Endothelial cell of umbilical vein (primary cell): ENCODE data around the gene MORN3. TPM values are rescaled to one million over a fixed set of nuclear protein-coding genes. Genes with fewer than 3 reads are reported as not detected.

ENCODE experiments used
- BruUV-seq: library from RNA; stranded (reverse); fragments of 400-500 nt; replicated peaks from 2 replicates; lab custom pipeline; 2021; lab: Mats Ljungman, UMichigan
- CTCF ChIA-PET: fragments of 300-600, 350-600 bp; sonication (Branson Sonifier 250); formaldehyde crosslinking; loops from one replicate; lab custom pipeline; 2021; ENCODE audit warnings: antibody characterized with exemption, inconsistent platforms; lab: Charles Lee
- POLR2A ChIA-PET: fragments of 300-600, 350-600 bp; sonication (Branson Sonifier 250); formaldehyde crosslinking; loops from one replicate; lab custom pipeline; 2021; ENCODE audit warnings: antibody characterized with exemption, inconsistent platforms; lab: Charles Lee
- DNase-seq: peaks from one replicate; pipeline ENCODE4 v3.0.0-alpha.2; 2011; ENCODE audit warnings: low read depth, low spot score
- FAIRE-seq: peaks from 2 replicates; lab custom pipeline; 2011; peaks lifted over from hg19 to GRCh38; lab: Jason Lieb, UNC
- H2AFZ ChIP-seq: 2 replicates; pipeline ENCODE4 v1.6.0; 2012; ENCODE audit warnings: low read depth, low read length, control low read depth, inconsistent platforms
- H3K27ac ChIP-seq: 2 replicates; pipeline ENCODE4 v1.5.1; 2011; ENCODE audit warnings: low read depth, mild to moderate bottlenecking, control low read depth, low read length, moderate library complexity; ENCODE audit not compliant: insufficient read depth
- H3K27me3 ChIP-seq, 2 experiments: 2 replicates each; pipeline versions ENCODE4 v1.6.0 to v1.6.1; 2011; ENCODE audit warnings: low read length in 2 of 2, mixed read lengths in 1 of 2; ENCODE audit not compliant: control insufficient read depth in 2 of 2, insufficient read depth in 2 of 2
- H3K36me3 ChIP-seq, 2 experiments: 2 replicates in 1 of 2; 3 replicates in 1 of 2; pipeline ENCODE4 v1.5.1; 2011; ENCODE audit warnings: low read length in 2 of 2, mild to moderate bottlenecking in 1 of 2, moderate library complexity in 1 of 2; ENCODE audit not compliant: control insufficient read depth in 2 of 2, insufficient read depth in 2 of 2; ENCODE audit errors: extremely low read depth in 1 of 2
- H3K4me1 ChIP-seq: 3 replicates; pipeline ENCODE4 v1.5.1; 2011; ENCODE audit warnings: mild to moderate bottlenecking, low read length; ENCODE audit not compliant: control insufficient read depth, insufficient read depth; ENCODE audit errors: extremely low read depth
- H3K4me2 ChIP-seq: 2 replicates; pipeline ENCODE4 v1.6.1; 2011; ENCODE audit warnings: low read length, control low read depth, mixed read lengths; ENCODE audit not compliant: insufficient read depth
- H3K4me3 ChIP-seq, 3 experiments: fragments of 200-600 bp in 1 of 3; sonication (generic), shearing (Covaris generic) in 1 of 3; replicated peaks in 1 of 3; 2 replicates each; pipeline ENCODE4 v1.5.1; 2011 to 2016; ENCODE audit warnings: control low read depth in 3 of 3, low read length in 3 of 3, mild to moderate bottlenecking in 2 of 3, inconsistent platforms in 1 of 3, low read depth in 1 of 3, moderate library complexity in 1 of 3; ENCODE audit not compliant: insufficient read depth in 1 of 3
- H3K79me2 ChIP-seq: 2 replicates; pipeline ENCODE4 v1.6.0; 2012; ENCODE audit warnings: low read length, inconsistent platforms; ENCODE audit not compliant: control insufficient read depth, insufficient read depth
- H3K9ac ChIP-seq: replicated peaks from 2 replicates; pipeline ENCODE3; 2011; ENCODE audit warnings: low read length, control low read depth; ENCODE audit not compliant: insufficient read depth; ENCODE audit errors: extremely low read depth
- H3K9me1 ChIP-seq: replicated peaks from 3 replicates; pipeline ENCODE4 v1.6.0; 2011; ENCODE audit warnings: mild to moderate bottlenecking, low read length; ENCODE audit not compliant: control insufficient read depth, insufficient read depth; ENCODE audit errors: extremely low read depth
- H3K9me3 ChIP-seq: replicated peaks from 2 replicates; pipeline ENCODE4 v1.5.1; 2012; ENCODE audit warnings: low read length, inconsistent platforms; ENCODE audit not compliant: control insufficient read depth, insufficient read depth
- H4K20me1 ChIP-seq: replicated peaks from 2 replicates; pipeline ENCODE3; 2011; ENCODE audit warnings: mild to moderate bottlenecking, low read length; ENCODE audit not compliant: control insufficient read depth, insufficient read depth; ENCODE audit errors: extremely low read depth
- CTCF ChIP-seq, 2 donors: IDR thresholded peaks; 1 replicate in 1 of 2; 2 replicates in 1 of 2; pipeline ENCODE4 v1.5.1; 2011; ENCODE audit warnings: low read length in 2 of 2, mild to moderate bottlenecking in 2 of 2, moderate library complexity in 2 of 2, control low read depth in 1 of 2, inconsistent platforms in 1 of 2, low read depth in 1 of 2; ENCODE audit not compliant: insufficient read depth in 1 of 2; ENCODE audit errors: extremely low read depth in 1 of 2
- EZH2 ChIP-seq: IDR thresholded peaks from 2 replicates; pipeline ENCODE4 v1.6.1; 2012; ENCODE audit warnings: borderline replicate concordance, low read depth, mild to moderate bottlenecking, moderate library complexity, low read length, inconsistent platforms; ENCODE audit not compliant: severe bottlenecking
- FOS ChIP-seq: IDR thresholded peaks from 2 replicates; pipeline ENCODE4 v1.6.1; 2011; ENCODE audit warnings: mild to moderate bottlenecking, low read length, moderate library complexity, borderline replicate concordance; ENCODE audit not compliant: insufficient read depth
- GATA2 ChIP-seq: IDR thresholded peaks from 2 replicates; pipeline ENCODE4 v1.7.0; 2011; ENCODE audit warnings: low read depth, mild to moderate bottlenecking, moderate library complexity, mixed read lengths, low read length; ENCODE audit not compliant: insufficient read length, insufficient read depth
- JUN ChIP-seq: IDR thresholded peaks from 2 replicates; pipeline ENCODE4 v1.6.1; 2011; ENCODE audit warnings: borderline replicate concordance, low read depth; ENCODE audit not compliant: insufficient read length, insufficient read depth
- MAX ChIP-seq: IDR thresholded peaks from 2 replicates; pipeline ENCODE4 v1.6.1; 2011; ENCODE audit not compliant: insufficient read depth, insufficient read length
- MYC ChIP-seq: IDR thresholded peaks from one replicate; pipeline ENCODE4 v1.6.1; 2011; ENCODE audit warnings: mild to moderate bottlenecking, low read depth, low read length
- POLR2A ChIP-seq: IDR thresholded peaks from 2 replicates; pipeline ENCODE4 v1.6.1; 2012; ENCODE audit warnings: low read depth, mild to moderate bottlenecking, control low read depth, low read length
- POLR2AphosphoS5 ChIP-seq: IDR thresholded peaks from 2 replicates; pipeline ENCODE4 v1.6.1; 2012; ENCODE audit warnings: low read depth, mild to moderate bottlenecking, control low read depth, low read length, moderate library complexity; ENCODE audit not compliant: insufficient read depth
- dilution Hi-C: fragments of 300-500 bp; cut with MboI; formaldehyde crosslinking; loops from one replicate; pipeline ENCODE4 v1.15.0; 2019; ENCODE audit warnings: low sequenced_read_pairs; ENCODE audit not compliant: extremely low pct_ligation_motif_present
- intact Hi-C: fragments of 100-400 bp; cut with micrococcal nuclease; formaldehyde crosslinking; loops from one replicate; pipeline ENCODE4 v1.10.0; 2022
- polyA plus RNA-seq, 4 experiments: library from polyadenylated mRNA; depleted of rRNA in 3 of 4; stranded (reverse) in 3 of 4; unstranded in 1 of 4; fragments of >200 nt; gene quantifications; 2 replicates each; pipeline versions ENCODE4 v1.2.1 to v1.2.3, GENCODE V29; 2011 to 2012; ENCODE audit warnings: missing spikeins in 1 of 4
- total RNA-seq: library from RNA; stranded (reverse); gene quantifications from 2 replicates; pipeline ENCODE4 v1.2.3, GENCODE V29; 2021

MORN3 gene
- total and polyA plus RNA-seq, 2 donors (not counting 3 experiments of a cell fraction or from before 2014, with no cell fraction given): 0.66 to 0.73 TPM

- intact Hi-C loops: no loop called here
- no peaks in the 10 kb centered on the region for H3K79me2 ChIP-seq
- TF ChIP-seq POLR2A: no peak
- no peak for FAIRE-seq
- DNase-seq: no peak
- no peak overlapping the region for H3K4me3 ChIP-seq
- POLR2A ChIA-PET: no interaction called here
- no peaks in the 10 kb centered on the region for H3K9me3 ChIP-seq
- no peaks in the 10 kb centered on the region for H3K36me3 ChIP-seq
- no peak overlapping the region for H3K9ac ChIP-seq
- H3K27ac ChIP-seq: no peak overlapping the region
- no peaks in the 10 kb centered on the region for H3K9me1 ChIP-seq
- no peaks in the 10 kb centered on the region for H3K27me3 ChIP-seq
- H3K4me2 ChIP-seq: no peak overlapping the region
- no TSS peak for BruUV-seq
- no peaks in the 10 kb centered on the region for H4K20me1 ChIP-seq
- CTCF ChIA-PET: interaction anchor here (1.4 to 3.7 kb wide), 2 partner anchors 13 to 103 kb away, joined by 5 to 21 read pairs; partner anchors contain the start of gene MORN3
- peaks cover 12% of the 10 kb centered on the region for H3K4me1 ChIP-seq
- no peak overlapping the region for H2AFZ ChIP-seq
- dilution Hi-C loops: no loop called here
Observed at GRCh38 chr12:121656122-121656521, 13.3 kb downstream of the MORN3 start.

GRCh38 chr12:121653999-121654398, 15.5 kb downstream of the MORN3 start:
- H4K20me1 ChIP-seq: no peaks in the 10 kb centered on the region
- CTCF ChIA-PET: interaction anchor here (1.0 to 1.8 kb wide), 3 partner anchors 15 to 101 kb away, joined by 5 to 13 read pairs (median 7); partner anchors contain the start of genes MORN3 and ORAI1

More at GRCh38 chr12:121653999-121654398, 15.5 kb downstream of the MORN3 start:
- H3K4me2 ChIP-seq: no peak overlapping the region
- intact Hi-C loops (no loop called here), dilution Hi-C loops (no loop called here)
- H3K4me3 ChIP-seq: no peak overlapping the region
- no peak overlapping the region for H2AFZ ChIP-seq
- TF ChIP-seq JUN: no peak
- TF ChIP-seq GATA2: no peak
- no peak for TF ChIP-seq EZH2
- no peak for TF ChIP-seq POLR2AphosphoS5
- no peak for TF ChIP-seq CTCF (IDR thresholded peaks at IDR 0.05; ENCODE audit: extremely low read depth in 1 of 2, insufficient read depth in 1 of 2, low read depth in 1 of 2, low read length in 2 of 2)
- TF ChIP-seq FOS: no peak
- TF ChIP-seq POLR2A: no peak
- TF ChIP-seq MAX: no peak
- TF ChIP-seq MYC: no peak
- H3K9ac ChIP-seq: no peak overlapping the region
- FAIRE-seq: no peak
- peaks cover 6% of the 10 kb centered on the region for H3K4me1 ChIP-seq
- POLR2A ChIA-PET: no interaction called here
- no peak overlapping the region for H3K27ac ChIP-seq
- no peaks in the 10 kb centered on the region for H3K27me3 ChIP-seq
- no TSS peak for BruUV-seq
- no peaks in the 10 kb centered on the region for H3K36me3 ChIP-seq
- no peaks in the 10 kb centered on the region for H3K9me1 ChIP-seq
- no peak for DNase-seq
- H3K9me3 ChIP-seq: no peaks in the 10 kb centered on the region
- no peaks in the 10 kb centered on the region for H3K79me2 ChIP-seq
